NB4 (cell line): ENCODE results near the gene TMEM145.

Experiments used
- POLR2A ChIP-seq: IDR thresholded peaks from 2 replicates; pipeline ENCODE4 v1.6.1; 2011; ENCODE audit warnings: mild to moderate bottlenecking; ENCODE audit not compliant: insufficient read length; ENCODE audit errors: extremely low read depth
- TF ChIP-seq, protein P1 (sequence below): IDR thresholded peaks from one replicate; pipeline ENCODE4 v1.5.1; 2012; ENCODE audit warnings: low read depth, low read length
- TF ChIP-seq, protein P2 (sequence below): IDR thresholded peaks from 2 replicates; pipeline ENCODE4 v1.6.1; 2011; ENCODE audit warnings: low read depth, low read length

- TF ChIP-seq, protein P1, sequence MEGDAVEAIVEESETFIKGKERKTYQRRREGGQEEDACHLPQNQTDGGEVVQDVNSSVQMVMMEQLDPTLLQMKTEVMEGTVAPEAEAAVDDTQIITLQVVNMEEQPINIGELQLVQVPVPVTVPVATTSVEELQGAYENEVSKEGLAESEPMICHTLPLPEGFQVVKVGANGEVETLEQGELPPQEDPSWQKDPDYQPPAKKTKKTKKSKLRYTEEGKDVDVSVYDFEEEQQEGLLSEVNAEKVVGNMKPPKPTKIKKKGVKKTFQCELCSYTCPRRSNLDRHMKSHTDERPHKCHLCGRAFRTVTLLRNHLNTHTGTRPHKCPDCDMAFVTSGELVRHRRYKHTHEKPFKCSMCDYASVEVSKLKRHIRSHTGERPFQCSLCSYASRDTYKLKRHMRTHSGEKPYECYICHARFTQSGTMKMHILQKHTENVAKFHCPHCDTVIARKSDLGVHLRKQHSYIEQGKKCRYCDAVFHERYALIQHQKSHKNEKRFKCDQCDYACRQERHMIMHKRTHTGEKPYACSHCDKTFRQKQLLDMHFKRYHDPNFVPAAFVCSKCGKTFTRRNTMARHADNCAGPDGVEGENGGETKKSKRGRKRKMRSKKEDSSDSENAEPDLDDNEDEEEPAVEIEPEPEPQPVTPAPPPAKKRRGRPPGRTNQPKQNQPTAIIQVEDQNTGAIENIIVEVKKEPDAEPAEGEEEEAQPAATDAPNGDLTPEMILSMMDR = no peak
- no peak for TF ChIP-seq POLR2A
- TF ChIP-seq, protein P2, sequence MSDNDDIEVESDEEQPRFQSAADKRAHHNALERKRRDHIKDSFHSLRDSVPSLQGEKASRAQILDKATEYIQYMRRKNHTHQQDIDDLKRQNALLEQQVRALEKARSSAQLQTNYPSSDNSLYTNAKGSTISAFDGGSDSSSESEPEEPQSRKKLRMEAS = no peak
Observed at GRCh38 chr19:42289556-42290041, 23.5 kb upstream of the TMEM145 start.
